Kidney (tissue), 14 donors: Measurements from ENCODE around the gene TMA7. TPM values are rescaled to one million over a fixed set of nuclear protein-coding genes. Genes with fewer than 3 reads are reported as not detected.

ENCODE experiments used
- DNase-seq, 5 donors: peaks; one replicate each; pipeline ENCODE4 v3.0.0-alpha.2; 2013 to 2020
- FAIRE-seq: peaks from 2 replicates; lab custom pipeline; 2012; peaks lifted over from hg19 to GRCh38; lab: Jason Lieb, UNC
- H3K27ac ChIP-seq, 2 donors: one replicate each; pipeline ENCODE4 v1.7.0; 2013; ENCODE audit warnings: low read depth in 2 of 2, low read length in 2 of 2, inconsistent platforms in 1 of 2
- H3K27me3 ChIP-seq: one replicate; pipeline ENCODE4 v1.7.1; 2013; ENCODE audit warnings: low read length, inconsistent platforms; ENCODE audit not compliant: control insufficient read depth, insufficient read depth
- H3K36me3 ChIP-seq, 3 donors: one replicate each; pipeline versions ENCODE4 v1.7.0 to v1.7.1; 2013; ENCODE audit warnings: low read length in 3 of 3, control low read depth in 1 of 3, inconsistent platforms in 1 of 3; ENCODE audit not compliant: insufficient read depth in 3 of 3, control insufficient read depth in 2 of 3
- H3K4me1 ChIP-seq, 3 donors: one replicate each; pipeline versions ENCODE4 v1.7.0 to v1.7.1; 2013; ENCODE audit warnings: low read length in 3 of 3, inconsistent platforms in 1 of 3, low read depth in 1 of 3; ENCODE audit not compliant: control insufficient read depth in 2 of 3, insufficient read depth in 2 of 3
- H3K4me3 ChIP-seq, 3 donors: one replicate each; pipeline versions ENCODE4 v1.7.0 to v1.8.1; 2013; ENCODE audit warnings: low read length in 3 of 3, control low read depth in 1 of 3, inconsistent platforms in 1 of 3
- H3K9ac ChIP-seq, 3 donors: one replicate each; pipeline versions ENCODE4 v1.7.0 to v1.7.1; 2013; ENCODE audit warnings: low read length in 3 of 3, control low read depth in 1 of 3, inconsistent platforms in 1 of 3
- H3K9me3 ChIP-seq, 3 donors: one replicate each; pipeline versions ENCODE4 v1.7.0 to v1.7.1; 2013; ENCODE audit warnings: low read length in 3 of 3, control low read depth in 1 of 3, inconsistent platforms in 1 of 3; ENCODE audit not compliant: control insufficient read depth in 2 of 3, insufficient read depth in 1 of 3
- CTCF ChIP-seq: IDR thresholded peaks from 3 replicates; pipeline ENCODE4 v1.5.1; 2012; ENCODE audit warnings: mild to moderate bottlenecking, moderate library complexity, borderline replicate concordance; ENCODE audit not compliant: insufficient read depth; ENCODE audit errors: extremely low read depth
- intact Hi-C: fragments of 100-400 bp; cut with DNase I; formaldehyde crosslinking; loops from one replicate; pipeline ENCODE4 v1.11.1; 2022
- polyA plus RNA-seq: library from polyadenylated mRNA; stranded (reverse); fragments of 350-450 nt; fragmentation: Illumina TruSeq; extraction: RNeasy Lipid Tissue Mini Kit (QIAGEN cat#74804); gene quantifications from one replicate; pipeline ENCODE4 v1.2.3, GENCODE V29; 2014; ENCODE audit warnings: low read depth, low replicate concordance; ENCODE audit not compliant: insufficient read depth
- total RNA-seq: library from RNA; stranded (reverse); fragmentation: NEBNext Ultra II Directional; extraction: Animal tissue kit (Norgen Biotek cat#: 25700); gene quantifications from one replicate; pipeline ENCODE4 v1.2.1, GENCODE V29; 2021
- donor health status: control.
- donor health status: control.
- donor health status: control.
- donor health status: control.
- donor health status: control.
- donor health status: DM: yes; HTN: yes; CAD: no.
- donor health status: Normal renal cell carcinoma (clear cell type).

Gene TMA7
- total and polyA plus RNA-seq, 2 donors from 2014 or later = 195 to 631 TPM

GRCh38 chr3:48416546-48416945, 23.5 kb upstream of the TMA7 start:
- FAIRE-seq (no peak), DNase-seq (no peak)
- Histone ChIP-seq H3K27ac (no peak overlapping the region), H3K4me1 (peaks cover 0 to 1% (median 0%) of the 10 kb centered on the region in 3 donors), H3K9ac (no peak overlapping the region), H3K9me3 (no peaks in the 10 kb centered on the region), H3K4me3 (no peak overlapping the region), H3K27me3 (no peaks in the 10 kb centered on the region), H3K36me3 (peaks cover 6 to 78% (median 50%) of the 10 kb centered on the region in 3 donors)
- intact Hi-C loops = no loop called here
- TF ChIP-seq CTCF = no peak

DNA sequence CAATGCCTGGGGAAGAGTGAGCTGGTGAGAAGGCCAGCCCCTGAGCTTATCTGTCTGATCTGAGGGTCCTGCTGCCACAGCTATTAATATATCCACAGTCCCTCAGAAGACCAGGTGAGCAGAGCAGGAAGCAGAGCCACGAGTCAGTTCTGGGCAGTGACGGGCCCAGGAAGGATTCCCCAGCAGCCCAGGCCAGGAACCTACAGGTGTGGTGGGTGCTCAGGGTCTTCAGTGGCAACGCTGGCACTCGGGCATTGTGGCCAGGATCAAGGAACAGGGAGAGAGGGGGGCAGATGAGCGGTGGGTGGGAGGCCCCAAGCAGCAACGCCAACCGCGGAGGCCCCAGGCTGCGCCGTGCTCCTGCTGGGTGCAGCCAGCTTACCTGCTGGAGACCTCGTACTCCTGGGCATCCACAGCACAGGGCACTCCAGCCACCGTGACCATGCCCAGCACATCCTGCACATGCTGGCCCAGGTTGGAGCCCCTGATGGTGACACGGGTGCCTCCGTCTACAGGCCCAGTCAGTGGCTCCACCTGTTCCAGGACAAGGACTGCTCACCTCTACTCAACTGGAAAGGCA, 22.4 kb upstream of the TMA7 start:
- H3K9ac ChIP-seq = no peak overlapping the region
- no peak overlapping the region for H3K4me3 ChIP-seq
- peaks cover 0 to 7% (median 0%) of the 10 kb centered on the region in 3 donors for H3K4me1 ChIP-seq
- H3K9me3 ChIP-seq = no peaks in the 10 kb centered on the region
- H3K27me3 ChIP-seq = no peaks in the 10 kb centered on the region
- TF ChIP-seq CTCF = no peak
- intact Hi-C loops = no loop called here
- FAIRE-seq (no peak), DNase-seq (peak in 1 of 5 donors; percentile 64)
- peaks cover 6 to 73% (median 43%) of the 10 kb centered on the region in 3 donors for H3K36me3 ChIP-seq
- H3K27ac ChIP-seq = no peak overlapping the region

GRCh38 chr3:48418140-48418539, 21.9 kb upstream of the TMA7 start:
- DNase-seq (peak in 1 of 5 donors; percentile 48), FAIRE-seq (no peak)
- intact Hi-C loops = no loop called here
- TF ChIP-seq CTCF = no peak
- no peaks in the 10 kb centered on the region for H3K27me3 ChIP-seq
- H3K27ac ChIP-seq = no peak overlapping the region
- peaks cover 6 to 68% (median 39%) of the 10 kb centered on the region in 3 donors for H3K36me3 ChIP-seq
- no peak overlapping the region for H3K9ac ChIP-seq
- H3K4me3 ChIP-seq = no peak overlapping the region
- no peaks in the 10 kb centered on the region for H3K9me3 ChIP-seq
- H3K4me1 ChIP-seq = peaks cover 0 to 13% (median 0%) of the 10 kb centered on the region in 3 donors
